NCI-H460 (cell line): ENCODE results near the gene CGNL1. TPM values are rescaled to one million over a fixed set of nuclear protein-coding genes. Genes with fewer than 3 reads are reported as not detected.

ENCODE experiments used
- DNase-seq: peaks from one replicate; pipeline ENCODE4 v3.0.0-alpha.2; 2016; ENCODE audit warnings: low read depth; ENCODE audit errors: extremely low read depth
- total RNA-seq: library from RNA; depleted of rRNA; stranded (reverse); fragments of >200 nt; shearing (Covaris generic); gene quantifications from 2 replicates; pipeline ENCODE4 v1.2.3, GENCODE V29; 2014

Gene CGNL1
- total RNA-seq, 1 experiment from 2014 or later = 0.82 TPM

- no peak for DNase-seq
Measured at GRCh38 chr15:57384024-57384423, 7.7 kb downstream of the CGNL1 start.

GRCh38 chr15:57384816-57385215 lies 8.5 kb downstream of the CGNL1 start:
- no peak for DNase-seq

- DNase-seq = no peak
Measured at GRCh38 chr15:57385923-57386390, 9.7 kb downstream of the CGNL1 start.

GRCh38 chr15:57386976-57387375 lies 10.7 kb downstream of the CGNL1 start:
- no peak for DNase-seq

GRCh38 chr15:57387564-57388076 lies 11.3 kb downstream of the CGNL1 start:
- DNase-seq = no peak

- DNase-seq = no peak
Measured at GRCh38 chr15:57388464-57388863, 12.2 kb downstream of the CGNL1 start.

- DNase-seq = no peak
Measured at GRCh38 chr15:57389991-57390390, 13.7 kb downstream of the CGNL1 start.

GRCh38 chr15:57390583-57390982 lies 14.3 kb downstream of the CGNL1 start:
- DNase-seq = no peak

- no peak for DNase-seq
Measured at GRCh38 chr15:57391537-57391936, 15.2 kb downstream of the CGNL1 start.

GRCh38 chr15:57393061-57393460 lies 16.8 kb downstream of the CGNL1 start:
- DNase-seq = no peak

- DNase-seq = no peak
Measured at GRCh38 chr15:57395292-57395691, 19.0 kb downstream of the CGNL1 start.

- DNase-seq = no peak
Measured at GRCh38 chr15:57398336-57398735, 22.0 kb downstream of the CGNL1 start.

- no peak for DNase-seq
Measured at GRCh38 chr15:57401546-57401945, 25.2 kb downstream of the CGNL1 start.

- DNase-seq = no peak
Measured at GRCh38 chr15:57403017-57403416, 26.7 kb downstream of the CGNL1 start.

- no peak for DNase-seq
Measured at GRCh38 chr15:57403566-57404325, 27.4 kb downstream of the CGNL1 start.

- no peak for DNase-seq
Measured at GRCh38 chr15:57405133-57405532, 28.8 kb downstream of the CGNL1 start.

GRCh38 chr15:57406062-57406772 lies 29.9 kb downstream of the CGNL1 start:
- no peak for DNase-seq

GRCh38 chr15:57410373-57410772 lies 34.1 kb downstream of the CGNL1 start:
- no peak for DNase-seq

- no peak for DNase-seq
Measured at GRCh38 chr15:57411945-57412768, 35.9 kb downstream of the CGNL1 start.

- no peak for DNase-seq
Measured at GRCh38 chr15:57415602-57416001, 39.3 kb downstream of the CGNL1 start.

GRCh38 chr15:57418635-57419034 lies 42.3 kb downstream of the CGNL1 start:
- DNase-seq = no peak
